Measurements from ENCODE around the gene SCT. TPM values are rescaled to one million over a fixed set of nuclear protein-coding genes. Genes with fewer than 3 reads are reported as not detected.

Gene SCT
- total RNA-seq, 2 donors from 2014 or later = not detected

- peak overlapping the region in 1 of 2 donors; percentile 90 for H3K27ac Mint-ChIP-seq
- ATAC-seq = no peak
- H3K36me3 Mint-ChIP-seq = peaks cover 0 to 13% of the 10 kb centered on the region in 2 donors
- H3K9me3 Mint-ChIP-seq = no peaks in the 10 kb centered on the region
- no peak for DNase-seq (ENCODE audit: low spot score in 2 of 2)
Measured at GRCh38 chr11:608791-609251, 18.2 kb downstream of the SCT start.

DNA sequence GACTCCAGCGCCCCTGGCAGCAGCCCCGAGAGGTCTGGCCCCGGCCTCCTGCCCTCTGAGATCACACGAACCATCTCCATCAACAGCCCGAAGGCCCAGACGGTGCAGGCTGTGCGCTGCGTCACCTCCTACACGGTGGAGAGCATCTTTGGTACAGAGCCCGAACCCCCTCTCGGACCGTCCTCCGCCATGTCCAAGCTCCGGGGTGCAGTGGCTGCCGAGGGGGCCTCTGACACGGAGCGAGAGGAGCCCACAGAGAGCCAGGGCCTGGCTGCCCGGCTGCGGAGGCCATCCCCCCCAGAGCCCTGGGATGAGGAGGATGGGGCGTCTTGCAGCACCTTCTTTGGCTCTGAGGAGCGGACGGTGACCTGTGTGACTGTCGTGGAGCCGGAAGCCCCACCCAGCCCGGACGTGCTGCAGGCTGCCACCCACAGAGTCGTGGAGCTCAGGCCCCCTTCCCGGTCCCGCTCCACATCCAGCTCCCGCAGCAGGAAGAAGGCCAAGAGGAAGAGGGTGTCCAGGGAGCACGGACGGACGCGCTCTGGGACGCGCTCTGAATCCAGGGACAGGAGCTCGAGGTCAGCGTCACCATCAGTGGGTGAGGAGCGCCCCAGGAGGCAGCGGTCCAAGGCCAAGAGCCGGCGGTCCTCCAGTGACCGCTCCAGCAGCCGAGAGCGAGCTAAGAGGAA is 18.9 kb downstream of the SCT start:
- no peak for DNase-seq (ENCODE audit: low spot score in 2 of 2)
- H3K9me3 Mint-ChIP-seq = no peaks in the 10 kb centered on the region
- peaks cover 0 to 13% of the 10 kb centered on the region in 2 donors for H3K36me3 Mint-ChIP-seq
- peak overlapping the region in 1 of 2 donors; percentile 90 for H3K27ac Mint-ChIP-seq
- no peak for ATAC-seq

- DNase-seq (ENCODE audit: low spot score in 2 of 2) = no peak
- H3K27ac Mint-ChIP-seq = peak overlapping the region in 1 of 2 donors; percentile 63
- H3K36me3 Mint-ChIP-seq = peaks cover 0 to 11% of the 10 kb centered on the region in 2 donors
- ATAC-seq = no peak
- H3K9me3 Mint-ChIP-seq = no peaks in the 10 kb centered on the region
Measured at GRCh38 chr11:607020-607780, 19.8 kb downstream of the SCT start.

DNA sequence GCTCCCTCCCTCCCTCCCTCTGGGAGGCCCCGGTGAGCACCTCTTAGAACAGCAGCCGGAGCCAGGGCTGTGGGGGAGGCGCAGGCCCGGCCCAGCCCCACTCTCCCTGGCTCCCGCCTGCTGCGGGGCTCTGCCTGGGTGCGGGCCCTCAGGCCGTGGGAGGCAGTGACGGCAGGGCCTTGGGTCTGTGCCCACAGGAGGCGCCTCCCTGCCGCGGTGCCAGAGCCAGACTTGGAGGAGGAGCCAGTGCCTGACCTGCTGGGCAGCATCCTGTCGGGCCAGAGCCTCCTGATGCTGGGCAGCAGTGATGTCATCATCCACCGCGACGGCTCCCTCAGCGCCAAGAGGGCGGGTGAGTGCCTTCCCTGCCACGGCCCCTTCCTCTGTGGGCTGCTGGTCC is 20.7 kb downstream of the SCT start:
- no peaks in the 10 kb centered on the region for H3K9me3 Mint-ChIP-seq
- no peak for ATAC-seq
- DNase-seq (ENCODE audit: low spot score in 2 of 2) = no peak
- H3K36me3 Mint-ChIP-seq = peaks cover 0 to 8% of the 10 kb centered on the region in 2 donors
- no peak overlapping the region for H3K27ac Mint-ChIP-seq

GRCh38 chr11:605286-606129 is 21.5 kb downstream of the SCT start:
- peak overlapping the region in 1 of 2 donors; percentile 59 for H3K27ac Mint-ChIP-seq
- ATAC-seq (no peak), DNase-seq (ENCODE audit: low spot score in 2 of 2) (no peak)
- H3K36me3 Mint-ChIP-seq = peaks cover 0 to 8% of the 10 kb centered on the region in 2 donors
- H3K9me3 Mint-ChIP-seq = no peaks in the 10 kb centered on the region

GRCh38 chr11:603154-603553 is 23.8 kb downstream of the SCT start:
- DNase-seq (ENCODE audit: low spot score in 2 of 2) = no peak
- no peak overlapping the region for H3K27ac Mint-ChIP-seq
- H3K36me3 Mint-ChIP-seq = peaks cover 0 to 8% of the 10 kb centered on the region in 2 donors
- ATAC-seq = no peak
- H3K9me3 Mint-ChIP-seq = no peaks in the 10 kb centered on the region

DNA sequence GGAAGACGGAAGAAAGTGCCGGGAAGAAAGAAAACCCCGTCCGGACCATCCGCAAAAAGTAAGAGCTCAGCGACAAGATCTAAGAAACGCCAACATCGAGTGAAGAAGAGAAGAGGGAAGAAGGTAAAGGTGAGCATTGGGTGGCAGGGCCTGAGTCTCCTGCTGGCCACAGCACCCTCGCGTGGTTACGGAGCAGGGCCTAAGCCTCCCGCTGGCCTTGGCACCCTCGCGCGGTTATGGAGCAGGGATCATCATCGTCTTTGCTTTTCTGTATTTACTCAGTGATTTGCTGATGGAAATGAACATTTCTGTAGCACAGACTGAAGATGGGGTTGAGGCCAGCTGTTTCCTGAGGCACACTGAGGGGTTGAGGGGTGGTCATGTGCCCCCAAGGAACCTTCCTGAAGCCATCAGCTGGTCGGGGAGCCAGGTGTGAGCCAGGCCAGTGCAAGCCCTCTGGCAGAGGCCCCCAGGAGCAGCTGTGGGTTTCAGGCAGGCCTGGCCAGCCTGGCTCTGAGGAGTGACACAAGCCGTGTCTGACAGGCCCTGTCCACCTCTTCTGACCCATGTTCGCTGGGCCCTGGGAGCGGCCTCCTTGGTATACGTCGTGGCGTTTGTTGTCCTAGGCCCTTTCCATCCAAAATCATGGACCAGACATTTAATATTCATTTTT is 25.3 kb downstream of the SCT start:
- no peaks in the 10 kb centered on the region for H3K9me3 Mint-ChIP-seq
- ATAC-seq (no peak), DNase-seq (ENCODE audit: low spot score in 2 of 2) (no peak)
- H3K27ac Mint-ChIP-seq = no peak overlapping the region
- peaks cover 0 to 7% of the 10 kb centered on the region in 2 donors for H3K36me3 Mint-ChIP-seq

GRCh38 chr11:598005-598680 is 28.8 kb downstream of the SCT start:
- ATAC-seq (no peak), DNase-seq (ENCODE audit: low spot score in 2 of 2) (no peak)
- Mint-ChIP-seq H3K36me3 (peaks cover 7 to 16% of the 10 kb centered on the region in 2 donors), H3K9me3 (no peaks in the 10 kb centered on the region), H3K27ac (no peak overlapping the region)

DNA sequence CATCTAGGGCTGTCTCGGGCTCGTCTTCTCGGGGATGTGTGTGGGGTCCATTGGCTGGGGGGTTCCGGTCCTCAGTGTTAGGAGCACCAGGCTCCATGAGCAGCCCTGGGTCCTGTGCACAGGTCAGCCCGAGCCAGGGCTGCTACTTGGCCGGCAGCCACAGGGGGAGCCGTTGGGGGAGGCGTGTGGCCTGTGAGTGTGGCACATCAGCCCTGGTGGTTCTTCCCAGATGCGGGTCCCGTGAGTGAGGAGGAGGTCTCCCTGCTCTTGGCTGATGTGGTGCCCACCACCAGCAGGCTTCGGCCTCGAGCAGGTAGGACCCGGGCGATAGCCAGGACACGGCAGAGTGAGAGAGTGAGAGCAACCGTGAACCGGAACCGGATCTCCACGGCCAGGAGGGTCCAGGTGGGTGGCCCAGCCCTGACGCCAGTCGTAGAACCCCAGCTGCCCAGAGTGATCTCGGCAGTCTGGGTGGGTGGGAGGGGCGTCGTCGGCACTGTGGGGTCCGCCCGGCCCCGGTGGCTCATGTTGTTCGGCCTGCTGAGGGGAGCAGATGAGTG is 29.7 kb downstream of the SCT start:
- no peaks in the 10 kb centered on the region for H3K9me3 Mint-ChIP-seq
- H3K36me3 Mint-ChIP-seq = peaks cover 14 to 21% of the 10 kb centered on the region in 2 donors
- H3K27ac Mint-ChIP-seq = peak overlapping the region; percentile 21 to 87

GRCh38 chr11:596374-596773 is 30.6 kb downstream of the SCT start:
- Mint-ChIP-seq H3K27ac (peak overlapping the region in 1 of 2 donors; percentile 21), H3K36me3 (peaks cover 16 to 24% of the 10 kb centered on the region in 2 donors), H3K9me3 (no peaks in the 10 kb centered on the region)
- no peak for DNase-seq (ENCODE audit: low spot score in 2 of 2)
- ATAC-seq = peak in 1 of 2 donors; percentile 66

More for the DNA sequence above, 29.7 kb downstream of the SCT start:
- ATAC-seq (peak in 1 of 2 donors; percentile 38), DNase-seq (ENCODE audit: low spot score in 2 of 2) (no peak)

- Mint-ChIP-seq H3K9me3 (no peaks in the 10 kb centered on the region), H3K27ac (no peak overlapping the region), H3K36me3 (peaks cover 16 to 24% of the 10 kb centered on the region in 2 donors)
- no peak for ATAC-seq
- DNase-seq (ENCODE audit: low spot score in 2 of 2) = no peak
Measured at GRCh38 chr11:595400-595799, 31.6 kb downstream of the SCT start.

DNA sequence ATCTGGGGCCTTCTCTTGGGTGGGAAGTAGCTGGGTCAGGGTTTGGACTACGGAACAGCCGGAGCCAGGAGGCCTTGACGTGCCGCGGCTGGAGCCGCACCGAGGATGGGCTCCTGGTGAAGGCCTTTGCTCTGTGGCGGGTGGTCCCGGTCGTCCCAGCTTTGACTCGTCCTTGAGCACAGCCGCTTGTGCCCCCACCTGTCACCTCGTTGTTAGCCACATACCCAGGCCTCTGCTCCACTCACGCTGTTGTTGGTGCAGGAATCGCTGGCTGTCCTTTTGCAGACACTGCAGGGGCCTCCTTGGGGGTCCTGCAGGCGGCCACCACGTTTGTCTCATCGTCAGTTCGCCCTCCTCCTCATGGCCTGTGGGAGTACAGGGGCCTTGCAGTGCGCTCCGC is 33.6 kb downstream of the SCT start:
- H3K36me3 Mint-ChIP-seq = peaks cover 23 to 34% of the 10 kb centered on the region in 2 donors
- peak overlapping the region in 1 of 2 donors; percentile 19 for H3K27ac Mint-ChIP-seq
- no peaks in the 10 kb centered on the region for H3K9me3 Mint-ChIP-seq
- ATAC-seq (no peak), DNase-seq (ENCODE audit: low spot score in 2 of 2) (no peak)

DNA sequence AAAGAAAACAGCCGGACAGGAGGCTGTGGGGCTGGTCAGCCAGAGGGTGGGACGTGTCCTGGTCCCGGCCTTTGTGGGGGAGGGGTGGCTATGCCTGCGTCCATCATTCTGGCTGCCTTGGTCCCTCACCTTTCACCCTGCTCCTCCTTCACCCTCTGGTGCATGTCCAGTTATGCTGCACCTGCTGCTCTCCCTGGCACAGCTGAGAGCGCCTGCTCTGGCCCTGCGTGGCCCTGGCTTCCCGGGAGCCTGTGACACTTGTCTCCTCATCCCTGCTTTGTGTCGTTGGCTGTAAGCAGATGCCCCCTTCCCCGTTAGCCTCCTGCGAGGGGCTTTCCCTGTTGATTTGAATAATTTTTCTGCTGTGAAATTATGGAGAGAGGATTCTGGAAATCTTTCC is 34.1 kb downstream of the SCT start:
- no peaks in the 10 kb centered on the region for H3K9me3 Mint-ChIP-seq
- peaks cover 23 to 34% of the 10 kb centered on the region in 2 donors for H3K36me3 Mint-ChIP-seq

GRCh38 chr11:592501-592900 is 34.5 kb downstream of the SCT start:
- ATAC-seq = no peak
- Mint-ChIP-seq H3K9me3 (no peaks in the 10 kb centered on the region), H3K36me3 (peaks cover 23 to 34% of the 10 kb centered on the region in 2 donors), H3K27ac (peak overlapping the region in 1 of 2 donors; percentile 36)
- no peak for DNase-seq (ENCODE audit: low spot score in 2 of 2)

More for the DNA sequence above, 34.1 kb downstream of the SCT start:
- DNase-seq (ENCODE audit: low spot score in 2 of 2) (no peak), ATAC-seq (no peak)
- peak overlapping the region in 1 of 2 donors; percentile 19 for H3K27ac Mint-ChIP-seq

DNA sequence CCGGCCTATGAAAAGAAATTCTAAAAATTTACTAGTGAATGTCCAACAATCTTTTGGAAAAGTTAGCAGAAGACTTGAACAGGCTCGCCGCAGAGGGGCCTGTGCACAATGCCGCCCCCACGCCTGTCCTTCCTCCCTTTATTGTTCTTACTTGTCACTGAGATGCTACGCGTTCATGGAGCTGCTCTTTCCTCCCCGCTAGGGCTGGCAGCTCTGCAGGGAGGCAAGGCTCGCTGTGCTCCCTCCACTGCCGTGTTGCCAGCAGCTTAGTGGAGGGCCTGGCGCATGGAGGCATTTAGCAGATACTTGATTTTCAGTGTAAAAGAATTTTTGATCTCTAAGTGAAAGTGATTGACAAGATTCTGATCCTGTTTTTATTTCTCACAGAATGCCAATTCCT is 36.0 kb downstream of the SCT start:
- Mint-ChIP-seq H3K36me3 (peaks cover 19 to 28% of the 10 kb centered on the region in 2 donors), H3K9me3 (no peaks in the 10 kb centered on the region), H3K27ac (peak overlapping the region in 1 of 2 donors; percentile 86)

More for the DNA sequence above, 36.0 kb downstream of the SCT start:
- ATAC-seq (no peak), DNase-seq (ENCODE audit: low spot score in 2 of 2) (no peak)
